ENCODE results near the gene SETBP1.

GRCh38 chr18:45014047-45014501 is 333.4 kb downstream of the SETBP1 start:
- no peak for TF ChIP-seq POLR2A (IDR thresholded peaks at IDR 0.05; ENCODE audit: extremely low read depth, insufficient read length)
- TF ChIP-seq MYC (IDR thresholded peaks at IDR 0.05; ENCODE audit: low read depth, low read length) = no peak
- TF ChIP-seq, protein P1, sequence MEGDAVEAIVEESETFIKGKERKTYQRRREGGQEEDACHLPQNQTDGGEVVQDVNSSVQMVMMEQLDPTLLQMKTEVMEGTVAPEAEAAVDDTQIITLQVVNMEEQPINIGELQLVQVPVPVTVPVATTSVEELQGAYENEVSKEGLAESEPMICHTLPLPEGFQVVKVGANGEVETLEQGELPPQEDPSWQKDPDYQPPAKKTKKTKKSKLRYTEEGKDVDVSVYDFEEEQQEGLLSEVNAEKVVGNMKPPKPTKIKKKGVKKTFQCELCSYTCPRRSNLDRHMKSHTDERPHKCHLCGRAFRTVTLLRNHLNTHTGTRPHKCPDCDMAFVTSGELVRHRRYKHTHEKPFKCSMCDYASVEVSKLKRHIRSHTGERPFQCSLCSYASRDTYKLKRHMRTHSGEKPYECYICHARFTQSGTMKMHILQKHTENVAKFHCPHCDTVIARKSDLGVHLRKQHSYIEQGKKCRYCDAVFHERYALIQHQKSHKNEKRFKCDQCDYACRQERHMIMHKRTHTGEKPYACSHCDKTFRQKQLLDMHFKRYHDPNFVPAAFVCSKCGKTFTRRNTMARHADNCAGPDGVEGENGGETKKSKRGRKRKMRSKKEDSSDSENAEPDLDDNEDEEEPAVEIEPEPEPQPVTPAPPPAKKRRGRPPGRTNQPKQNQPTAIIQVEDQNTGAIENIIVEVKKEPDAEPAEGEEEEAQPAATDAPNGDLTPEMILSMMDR (IDR thresholded peaks at IDR 0.05; ENCODE audit: low read depth, low read length) = no peak
- no peak for TF ChIP-seq MAX (IDR thresholded peaks at IDR 0.05; ENCODE audit: low read depth, low read length)

All from NB4 (cell line).